Measurements from ENCODE around the gene TBC1D8.
"Not testable (repeated sequence)": the region's sequence is repeated elsewhere in the genome, so short reads cannot be mapped to it uniquely, and the experiment has no call there.

The TBC1D8 gene

DNA sequence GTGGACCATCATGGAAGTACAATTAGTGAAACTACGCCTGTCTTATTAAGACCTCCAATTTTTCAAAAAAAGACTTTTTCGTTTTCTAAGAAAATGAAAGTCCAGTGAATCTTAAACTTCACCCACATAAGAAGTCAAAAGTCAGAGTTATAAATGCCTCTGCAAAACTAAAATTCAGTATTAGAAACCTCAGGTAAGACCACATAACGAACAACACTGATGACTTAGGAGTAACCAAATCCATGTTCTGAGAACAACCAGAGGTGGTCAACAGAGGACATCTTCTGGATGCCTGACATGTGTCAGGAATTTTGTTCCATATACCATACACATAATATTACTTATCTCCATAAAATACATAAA is 86.7 kb downstream of the TBC1D8 start:
- no peak for DNase-seq (ENCODE audit: low spot score)

DNA sequence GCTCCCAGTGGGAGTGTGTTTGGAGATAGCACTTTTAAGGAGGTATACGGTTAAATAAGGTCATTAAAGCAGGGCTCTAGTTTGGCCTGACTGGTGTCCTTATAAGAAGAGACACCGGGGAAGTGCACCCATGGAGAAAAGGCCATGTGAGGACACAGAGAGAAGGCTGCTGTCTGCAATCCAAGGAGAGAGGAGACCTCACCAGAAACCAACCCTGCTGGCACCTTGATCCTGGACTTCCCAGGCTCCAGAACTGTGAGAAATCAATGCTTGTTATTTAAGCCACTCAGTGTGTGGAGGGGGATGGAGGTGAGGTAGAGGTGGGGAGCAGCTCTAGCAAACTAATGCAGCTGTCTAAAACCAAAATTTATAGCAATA is 87.1 kb downstream of the TBC1D8 start:
- no peak for DNase-seq (ENCODE audit: low spot score)

GRCh38 chr2:101063352-101064124 is 87.6 kb downstream of the TBC1D8 start:
- no peak for DNase-seq (ENCODE audit: low spot score)

DNA sequence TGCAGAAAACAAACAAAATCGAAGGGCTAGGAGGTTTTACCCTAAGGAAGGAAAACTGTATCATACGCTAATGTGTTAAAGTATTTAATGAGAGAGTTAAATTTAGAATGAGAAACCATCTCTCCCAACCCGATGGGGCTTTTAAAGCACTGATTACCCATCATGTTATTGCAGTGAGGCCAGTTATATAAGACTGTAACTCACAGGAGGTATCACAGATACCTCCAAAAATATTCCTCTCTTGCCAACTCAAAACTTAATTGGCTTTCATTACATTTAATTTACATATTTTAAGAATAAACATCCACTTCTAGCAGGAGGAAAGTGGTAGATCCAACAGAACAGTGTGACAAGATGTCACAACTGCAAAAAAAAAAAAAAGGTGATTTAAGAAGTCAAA is 92.8 kb downstream of the TBC1D8 start:
- DNase-seq (ENCODE audit: low spot score): no peak

GRCh38 chr2:101057051-101057933 is 93.9 kb downstream of the TBC1D8 start:
- DNase-seq (ENCODE audit: low spot score): no peak

GRCh38 chr2:101053117-101053516 is 98.1 kb downstream of the TBC1D8 start:
- no peak for DNase-seq (ENCODE audit: low spot score)

- DNase-seq (ENCODE audit: low spot score): no peak
Measured at GRCh38 chr2:101052147-101052546, 99.0 kb downstream of the TBC1D8 start.

- DNase-seq (ENCODE audit: low spot score): not testable (repeated sequence)
Measured at GRCh38 chr2:101050886-101051285, 100.3 kb downstream of the TBC1D8 start.

GRCh38 chr2:101048756-101049155 is 102.4 kb downstream of the TBC1D8 start:
- DNase-seq (ENCODE audit: low spot score): no peak

DNA sequence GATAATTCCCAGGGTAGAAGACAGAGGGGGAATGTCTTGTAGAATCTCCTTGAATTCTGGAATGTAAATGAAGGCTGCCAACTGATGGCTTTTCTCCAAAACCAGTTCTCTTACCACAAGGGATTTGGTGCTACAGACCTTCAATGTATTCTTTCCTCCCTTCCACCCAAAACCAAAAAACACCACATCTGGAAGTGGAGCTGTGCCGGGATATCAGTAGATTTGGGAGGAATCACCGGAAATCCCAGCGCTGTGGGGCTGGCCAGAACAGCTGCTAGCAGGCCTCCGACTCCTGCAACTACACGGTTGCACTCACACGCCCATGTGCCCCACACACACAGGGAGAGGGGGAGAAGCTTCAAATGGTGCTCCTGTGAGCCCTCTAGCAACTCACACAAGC is 103.4 kb downstream of the TBC1D8 start:
- no peak for DNase-seq (ENCODE audit: low spot score)

DNA sequence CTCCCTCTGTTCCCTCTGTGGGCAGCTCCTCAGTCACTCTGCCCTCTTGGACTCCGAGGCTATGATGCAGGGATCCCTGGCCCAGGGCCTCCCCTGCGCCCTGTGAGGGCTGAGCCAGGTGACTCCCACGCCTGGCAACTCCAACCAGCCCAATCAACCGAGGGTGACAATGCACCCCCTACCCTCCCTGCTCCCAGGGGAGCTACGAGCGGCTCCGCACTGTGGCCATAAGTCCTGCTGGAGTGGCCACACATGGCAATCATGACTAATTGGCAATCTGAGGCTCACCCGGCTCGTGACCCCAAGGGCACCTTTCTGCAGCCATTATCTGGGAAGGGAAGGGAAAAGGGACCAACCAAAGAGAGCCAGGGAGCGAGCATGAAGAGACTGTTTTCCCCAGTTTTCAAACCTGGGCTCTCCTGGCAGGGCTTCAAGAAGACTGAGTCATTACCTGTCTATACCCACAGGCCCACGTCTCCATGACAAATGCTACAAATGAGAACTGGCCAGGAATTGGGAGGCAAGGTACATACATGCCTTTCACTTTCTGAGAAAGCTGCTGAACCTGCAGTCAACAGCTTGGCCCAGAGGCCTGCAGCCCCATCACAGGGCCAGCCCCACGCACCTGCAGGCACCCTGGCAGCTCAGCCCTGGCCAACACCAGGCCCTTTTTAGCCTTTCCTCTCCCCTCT is 104.0 kb downstream of the TBC1D8 start:
- DNase-seq (ENCODE audit: low spot score): no peak

GRCh38 chr2:101045330-101045729 is 105.9 kb downstream of the TBC1D8 start:
- no peak for DNase-seq (ENCODE audit: low spot score)

GRCh38 chr2:101041413-101041812 is 109.8 kb downstream of the TBC1D8 start:
- no peak for DNase-seq (ENCODE audit: low spot score)

DNA sequence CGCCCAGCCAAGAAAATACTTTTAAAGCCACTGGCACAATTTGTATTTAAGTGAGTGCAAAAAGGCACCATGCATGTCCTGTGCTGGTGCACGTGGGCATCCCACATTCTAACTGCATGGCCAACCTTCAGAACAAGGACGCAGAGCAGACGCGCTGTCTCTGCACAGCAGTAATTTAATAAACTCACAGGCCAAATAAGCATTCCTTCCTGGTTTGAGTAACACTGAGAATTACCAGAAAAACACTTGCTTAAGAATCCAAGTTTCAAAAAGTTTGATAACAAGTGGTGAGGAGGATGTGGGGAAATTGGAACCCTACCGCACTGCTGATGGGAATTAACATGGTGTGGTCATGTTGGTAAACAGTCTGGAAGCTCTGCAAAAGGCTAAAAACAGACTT is 110.4 kb downstream of the TBC1D8 start:
- DNase-seq (ENCODE audit: low spot score): no peak

DNA sequence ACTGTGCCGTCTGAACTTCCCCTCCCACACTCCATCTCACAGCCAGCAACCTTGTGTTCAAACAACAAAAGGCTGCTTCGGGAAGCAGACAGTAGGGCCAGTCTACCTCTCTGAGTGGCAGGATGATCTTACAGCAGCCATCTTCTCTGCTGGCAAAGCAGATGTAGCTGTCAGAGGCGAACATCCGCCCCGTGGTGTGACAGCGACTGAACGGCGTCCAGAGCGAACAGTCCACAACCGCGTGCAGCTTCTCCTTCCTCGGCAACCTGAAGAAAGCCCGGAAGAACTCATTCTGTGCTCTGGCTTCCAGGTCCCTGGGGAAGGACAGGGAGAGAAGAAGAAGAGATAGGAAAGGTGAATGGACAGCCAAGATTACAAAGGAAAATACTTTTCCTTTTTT is 111.1 kb downstream of the TBC1D8 start:
- no peak for DNase-seq (ENCODE audit: low spot score)

- DNase-seq (ENCODE audit: low spot score): no peak
Measured at GRCh38 chr2:101038455-101039255, 112.5 kb downstream of the TBC1D8 start.

DNA sequence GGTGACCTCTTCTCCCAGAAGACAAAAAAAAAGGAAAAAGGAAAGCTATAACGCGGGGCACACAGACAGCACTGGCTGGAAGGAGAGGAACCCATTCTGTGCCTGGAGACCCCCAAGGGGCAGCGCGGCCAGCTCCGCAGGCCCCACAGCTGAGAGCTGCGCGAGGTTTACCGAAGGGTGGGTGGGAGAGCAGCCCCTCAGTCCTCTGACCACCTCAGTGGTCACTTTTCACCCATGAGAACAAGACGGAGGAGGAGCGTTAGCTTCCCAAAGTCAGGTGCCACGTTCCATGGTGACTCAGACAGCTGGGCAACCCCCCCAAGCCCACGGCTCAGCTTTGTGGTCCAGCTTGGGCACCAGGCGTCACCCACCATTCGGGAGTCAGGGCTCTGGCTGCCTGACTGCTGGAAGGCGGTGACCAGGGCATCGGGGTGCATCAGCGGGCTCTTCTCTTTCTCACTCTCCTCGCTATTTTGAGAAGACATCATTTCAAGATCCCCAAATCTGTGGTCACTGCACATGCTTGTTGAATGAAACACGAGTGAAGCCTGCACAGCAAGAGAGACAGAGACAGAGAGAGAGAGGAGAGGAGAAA is 113.9 kb downstream of the TBC1D8 start:
- no peak for DNase-seq (ENCODE audit: low spot score)

- DNase-seq (ENCODE audit: low spot score): no peak
Measured at GRCh38 chr2:101036562-101036961, 114.6 kb downstream of the TBC1D8 start.

DNA sequence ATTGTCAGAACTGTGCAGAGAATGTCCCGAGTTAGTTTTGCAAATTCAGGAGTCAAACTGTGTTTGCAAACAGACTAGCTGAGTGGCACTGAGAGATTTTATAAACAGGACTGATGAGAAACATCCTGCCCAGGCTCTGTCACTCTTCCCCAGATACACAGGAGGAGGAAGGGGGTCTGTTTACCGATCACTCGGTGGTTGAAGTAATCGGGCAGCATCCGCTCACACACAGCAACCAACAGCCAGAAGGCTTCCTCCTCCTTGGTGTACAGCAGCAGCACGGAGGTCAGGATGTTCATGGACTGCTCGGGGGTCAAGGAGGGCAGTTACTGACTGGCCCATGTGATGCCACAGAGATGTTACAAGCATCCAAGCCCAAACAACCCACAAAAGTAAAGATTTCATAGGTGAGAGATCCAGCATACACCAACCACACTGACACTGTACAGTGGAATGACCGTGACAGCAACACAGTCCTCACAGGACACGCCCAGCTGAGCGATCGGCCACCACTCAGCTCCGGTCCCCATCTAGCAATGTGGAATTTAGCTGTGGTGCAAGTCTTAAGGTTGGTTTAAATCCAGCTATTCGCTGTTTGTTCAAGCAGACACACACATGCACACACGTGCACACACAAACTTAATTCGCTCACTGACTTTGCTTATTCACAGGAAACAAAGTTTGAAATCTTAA is 119.0 kb downstream of the TBC1D8 start:
- no peak for DNase-seq (ENCODE audit: low spot score)

DNA sequence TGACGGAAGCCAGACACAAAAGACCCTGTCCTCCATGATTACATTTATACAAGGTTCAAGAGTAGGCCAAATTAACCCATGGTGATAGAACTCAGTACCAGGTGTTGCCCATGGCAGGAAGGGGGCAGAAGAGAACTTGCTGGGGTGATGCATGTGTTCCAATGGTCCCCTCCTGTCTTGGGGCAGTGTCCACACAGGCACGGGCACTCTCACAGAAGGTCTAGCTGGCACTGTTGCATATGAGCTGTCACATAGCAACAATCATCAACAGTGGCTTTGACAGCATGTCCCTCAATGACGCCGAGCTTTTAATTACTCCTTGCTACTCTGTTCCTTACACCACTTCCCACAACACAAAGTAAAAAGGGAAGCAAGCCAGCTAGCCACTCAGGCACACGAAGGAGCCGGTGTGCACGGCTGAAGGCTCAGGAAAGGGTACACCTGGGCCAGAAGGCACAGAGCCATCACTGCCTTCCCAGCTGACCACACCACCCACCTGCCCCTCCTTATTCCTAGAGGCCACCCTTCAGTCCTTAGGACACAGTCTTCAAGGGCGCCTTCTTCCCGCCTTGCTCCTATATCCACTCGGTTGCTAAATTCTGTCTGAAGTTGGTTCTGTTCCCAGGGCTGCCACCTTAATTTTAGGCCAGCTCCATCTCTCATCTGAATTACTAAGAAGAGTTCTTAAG is 120.2 kb downstream of the TBC1D8 start:
- DNase-seq (ENCODE audit: low spot score): no peak
